ENCODE data around the gene DBN1. TPM values are rescaled to one million over a fixed set of nuclear protein-coding genes. Genes with fewer than 3 reads are reported as not detected.

Gene DBN1
- total RNA-seq, 1 donor from 2014 or later, result 371 TPM

- no peaks in the 10 kb centered on the region for H3K9me3 ChIP-seq (ENCODE audit: insufficient read depth, low read depth, low read length)
- H4K20me1 ChIP-seq (ENCODE audit: insufficient read depth, low read length), result peaks cover 33% of the 10 kb centered on the region
- H3K4me3 ChIP-seq (ENCODE audit: insufficient read depth, low read depth, low read length), result no peak overlapping the region
- Mint-ChIP-seq H3K9me3 (ENCODE audit: unreplicated experiment) (no peaks in the 10 kb centered on the region), H3K4me3 (ENCODE audit: unreplicated experiment) (no peak overlapping the region), H3K4me1 (ENCODE audit: low read depth, unreplicated experiment) (peaks cover 9% of the 10 kb centered on the region), H3K27ac (ENCODE audit: unreplicated experiment) (no peak overlapping the region), H3K27me3 (ENCODE audit: low read depth, unreplicated experiment) (no peaks in the 10 kb centered on the region), H3K36me3 (ENCODE audit: low read depth, unreplicated experiment) (peaks cover 15% of the 10 kb centered on the region)
- H3K36me3 ChIP-seq (ENCODE audit: insufficient read depth, low read length), result peaks cover 4% of the 10 kb centered on the region
- peaks cover 25% of the 10 kb centered on the region for H3K79me2 ChIP-seq (ENCODE audit: insufficient read depth, low read length)
- no peaks in the 10 kb centered on the region for H3K27me3 ChIP-seq (ENCODE audit: insufficient read depth, low read length)
- no peak overlapping the region for H3K4me2 ChIP-seq (ENCODE audit: low read length)
- no peak overlapping the region for H2AFZ ChIP-seq (ENCODE audit: low read depth, low read length)
- no peak for FAIRE-seq
- H3K4me1 ChIP-seq (ENCODE audit: insufficient read depth, low read length), result no peaks in the 10 kb centered on the region
- DNase-seq (ENCODE audit: low read depth), result no peak
- H3K27ac ChIP-seq (ENCODE audit: low read depth, low read length), result no peak overlapping the region
- no peak overlapping the region for H3K9ac ChIP-seq (ENCODE audit: low read length)
- TF ChIP-seq, protein P1, sequence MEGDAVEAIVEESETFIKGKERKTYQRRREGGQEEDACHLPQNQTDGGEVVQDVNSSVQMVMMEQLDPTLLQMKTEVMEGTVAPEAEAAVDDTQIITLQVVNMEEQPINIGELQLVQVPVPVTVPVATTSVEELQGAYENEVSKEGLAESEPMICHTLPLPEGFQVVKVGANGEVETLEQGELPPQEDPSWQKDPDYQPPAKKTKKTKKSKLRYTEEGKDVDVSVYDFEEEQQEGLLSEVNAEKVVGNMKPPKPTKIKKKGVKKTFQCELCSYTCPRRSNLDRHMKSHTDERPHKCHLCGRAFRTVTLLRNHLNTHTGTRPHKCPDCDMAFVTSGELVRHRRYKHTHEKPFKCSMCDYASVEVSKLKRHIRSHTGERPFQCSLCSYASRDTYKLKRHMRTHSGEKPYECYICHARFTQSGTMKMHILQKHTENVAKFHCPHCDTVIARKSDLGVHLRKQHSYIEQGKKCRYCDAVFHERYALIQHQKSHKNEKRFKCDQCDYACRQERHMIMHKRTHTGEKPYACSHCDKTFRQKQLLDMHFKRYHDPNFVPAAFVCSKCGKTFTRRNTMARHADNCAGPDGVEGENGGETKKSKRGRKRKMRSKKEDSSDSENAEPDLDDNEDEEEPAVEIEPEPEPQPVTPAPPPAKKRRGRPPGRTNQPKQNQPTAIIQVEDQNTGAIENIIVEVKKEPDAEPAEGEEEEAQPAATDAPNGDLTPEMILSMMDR (IDR thresholded peaks at IDR 0.05; ENCODE audit: insufficient read depth, low read depth, low read length), result no peak
- TF ChIP-seq EZH2 (IDR thresholded peaks at IDR 0.05; ENCODE audit: insufficient read depth, low read length), result no peak
These were observed 40.4 kb downstream of the DBN1 start for GRCh38 chr5:177432839-177433657.

- H3K79me2 ChIP-seq (ENCODE audit: insufficient read depth, low read length), result peaks cover 32% of the 10 kb centered on the region
- peaks cover 41% of the 10 kb centered on the region for H4K20me1 ChIP-seq (ENCODE audit: insufficient read depth, low read length)
- H2AFZ ChIP-seq (ENCODE audit: low read depth, low read length), result no peak overlapping the region
- H3K4me2 ChIP-seq (ENCODE audit: low read length), result no peak overlapping the region
- H3K4me1 ChIP-seq (ENCODE audit: insufficient read depth, low read length), result peaks cover 6% of the 10 kb centered on the region
- FAIRE-seq (no peak), DNase-seq (ENCODE audit: low read depth) (no peak)
- Mint-ChIP-seq H3K9me3 (ENCODE audit: unreplicated experiment) (no peaks in the 10 kb centered on the region), H3K4me1 (ENCODE audit: low read depth, unreplicated experiment) (peaks cover 9% of the 10 kb centered on the region), H3K27ac (ENCODE audit: unreplicated experiment) (no peak overlapping the region), H3K27me3 (ENCODE audit: low read depth, unreplicated experiment) (no peaks in the 10 kb centered on the region), H3K4me3 (ENCODE audit: unreplicated experiment) (no peak overlapping the region), H3K36me3 (ENCODE audit: low read depth, unreplicated experiment) (peaks cover 11% of the 10 kb centered on the region)
- no peaks in the 10 kb centered on the region for H3K27me3 ChIP-seq (ENCODE audit: insufficient read depth, low read length)
- no peak for TF ChIP-seq EZH2 (IDR thresholded peaks at IDR 0.05; ENCODE audit: insufficient read depth, low read length)
- TF ChIP-seq, protein P1 (IDR thresholded peaks at IDR 0.05; ENCODE audit: insufficient read depth, low read depth, low read length), result no peak
- no peaks in the 10 kb centered on the region for H3K9me3 ChIP-seq (ENCODE audit: insufficient read depth, low read depth, low read length)
- H3K9ac ChIP-seq (ENCODE audit: low read length), result no peak overlapping the region
- H3K27ac ChIP-seq (ENCODE audit: low read depth, low read length), result no peak overlapping the region
- peaks cover 4% of the 10 kb centered on the region for H3K36me3 ChIP-seq (ENCODE audit: insufficient read depth, low read length)
- H3K4me3 ChIP-seq (ENCODE audit: insufficient read depth, low read depth, low read length), result no peak overlapping the region
These were observed 41.1 kb downstream of the DBN1 start for GRCh38 chr5:177432143-177432838.

All from astrocyte (in vitro differentiated cells and primary cell).